Epithelial cell of proximal tubule (primary cell): ENCODE measurements around the gene YJU2. TPM values are rescaled to one million over a fixed set of nuclear protein-coding genes. Genes with fewer than 3 reads are reported as not detected.

Source experiments
- DNase-seq: peaks from one replicate; pipeline ENCODE4 v3.0.0-alpha.2; 2011; ENCODE audit warnings: low read depth
- H3K4me3 ChIP-seq: 2 replicates; pipeline ENCODE4 v1.5.1; 2011; ENCODE audit warnings: low read depth, mild to moderate bottlenecking, low read length
- CTCF ChIP-seq: conservative IDR thresholded peaks from 2 replicates; pipeline ENCODE4 v1.5.1; 2012; ENCODE audit warnings: low read depth, mild to moderate bottlenecking, low read length
- total RNA-seq: library from RNA; depleted of rRNA; stranded (reverse); fragments of >200 nt; gene quantifications from 2 replicates; pipeline ENCODE4 v1.2.3, GENCODE V29; 2015

Gene YJU2
- total RNA-seq, 1 donor from 2014 or later, result 34.3 TPM

- no peak overlapping the region for H3K4me3 ChIP-seq
- no peak for DNase-seq
Measured at GRCh38 chr19:4316956-4317355, 70.1 kb downstream of the YJU2 start.

GRCh38 chr19:4318460-4318859 lies 71.6 kb downstream of the YJU2 start:
- no peak for TF ChIP-seq CTCF
- no peak for DNase-seq

More at GRCh38 chr19:4316956-4317355, 70.1 kb downstream of the YJU2 start:
- TF ChIP-seq CTCF, result no peak

More at GRCh38 chr19:4318460-4318859, 71.6 kb downstream of the YJU2 start:
- no peak overlapping the region for H3K4me3 ChIP-seq

Other genes with a start within 250 kb of the YJU2 start
- 26.7 and 31.5 TPM in 2 replicates for gene PIAS4, start 239.3 kb upstream of the YJU2 start, total RNA-seq
- 22.1 and 28.1 TPM in 2 replicates for gene ZBTB7A, start 180.2 kb upstream of the YJU2 start, total RNA-seq
- 123 and 138 TPM in 2 replicates for gene MAP2K2, start 123.0 kb upstream of the YJU2 start, total RNA-seq
- not detected in 2 replicates for gene CREB3L3, start 93.4 kb upstream of the YJU2 start, total RNA-seq
- 33.8 and 43.5 TPM in 2 replicates for gene SIRT6, start 64.5 kb upstream of the YJU2 start, total RNA-seq
- gene ANKRD24, start 64.4 kb upstream of the YJU2 start, total RNA-seq, result not detected in 2 replicates
- gene EBI3, start 17.6 kb upstream of the YJU2 start, total RNA-seq, result 1.7 TPM in 1 of 2 replicates, not detected in the other
- not detected in 2 replicates for gene SHD, start 32.2 kb downstream of the YJU2 start, total RNA-seq
- gene TMIGD2, start 55.3 kb downstream of the YJU2 start, total RNA-seq, result not detected in 2 replicates
- 17.5 and 22.9 TPM in 2 replicates for gene FSD1, start 57.5 kb downstream of the YJU2 start, total RNA-seq
- 49.2 and 70.8 TPM in 2 replicates for gene STAP2, start 91.7 kb downstream of the YJU2 start, total RNA-seq
- 3.9 and 6.3 TPM in 2 replicates for gene MPND, start 96.5 kb downstream of the YJU2 start, total RNA-seq
- gene SH3GL1, start 153.5 kb downstream of the YJU2 start, total RNA-seq, result 66.5 and 109 TPM in 2 replicates
- 36.7 and 50.2 TPM in 2 replicates for gene CHAF1A, start 155.6 kb downstream of the YJU2 start, total RNA-seq
- 40.9 and 62.4 TPM in 2 replicates for gene UBXN6, start 210.7 kb downstream of the YJU2 start, total RNA-seq
- 91.8 and 93.8 TPM in 2 replicates for gene HDGFL2, start 225.2 kb downstream of the YJU2 start, total RNA-seq